ENCODE results near the gene ZNRF2.
"Not testable (repeated sequence)": the region's sequence is repeated elsewhere in the genome, so short reads cannot be mapped to it uniquely, and the experiment has no call there.

The ZNRF2 gene

GRCh38 chr7:30287625-30288024, 3.2 kb downstream of the ZNRF2 start:
- in situ Hi-C loops (cut with HindIII; ENCODE audit: low sequenced_read_pairs): not testable (repeated sequence)

- in situ Hi-C loops (cut with HindIII; ENCODE audit: low sequenced_read_pairs): not testable (repeated sequence)
Measured at GRCh38 chr7:30289634-30290033, 5.2 kb downstream of the ZNRF2 start.

- in situ Hi-C loops (cut with HindIII; ENCODE audit: low sequenced_read_pairs): not testable (repeated sequence)
Measured at GRCh38 chr7:30290317-30290716, 5.9 kb downstream of the ZNRF2 start.

- in situ Hi-C loops (cut with HindIII; ENCODE audit: low sequenced_read_pairs): not testable (repeated sequence)
Measured at GRCh38 chr7:30292416-30293038, 8.1 kb downstream of the ZNRF2 start.

GRCh38 chr7:30296304-30296703, 11.9 kb downstream of the ZNRF2 start:
- in situ Hi-C loops (cut with HindIII; ENCODE audit: low sequenced_read_pairs): not testable (repeated sequence)

- in situ Hi-C loops (cut with HindIII; ENCODE audit: low sequenced_read_pairs): not testable (repeated sequence)
Measured at GRCh38 chr7:30297499-30297898, 13.1 kb downstream of the ZNRF2 start.

GRCh38 chr7:30298409-30298808, 14.0 kb downstream of the ZNRF2 start:
- in situ Hi-C loops (cut with HindIII; ENCODE audit: low sequenced_read_pairs): not testable (repeated sequence)

GRCh38 chr7:30301751-30302150, 17.4 kb downstream of the ZNRF2 start:
- in situ Hi-C loops (cut with HindIII; ENCODE audit: low sequenced_read_pairs): no loop called here

- in situ Hi-C loops (cut with HindIII; ENCODE audit: low sequenced_read_pairs): no loop called here
Measured at GRCh38 chr7:30302656-30303311, 18.4 kb downstream of the ZNRF2 start.

GRCh38 chr7:30303312-30304039, 19.1 kb downstream of the ZNRF2 start:
- in situ Hi-C loops (cut with HindIII; ENCODE audit: low sequenced_read_pairs): no loop called here

GRCh38 chr7:30304177-30304884, 19.9 kb downstream of the ZNRF2 start:
- in situ Hi-C loops (cut with HindIII; ENCODE audit: low sequenced_read_pairs): no loop called here

GRCh38 chr7:30306976-30307375, 22.6 kb downstream of the ZNRF2 start:
- in situ Hi-C loops (cut with HindIII; ENCODE audit: low sequenced_read_pairs): loop anchor here (5.0 kb wide), 1 partner anchor 85 kb away; no protein-coding TSS in a partner anchor

GRCh38 chr7:30308389-30308788, 24.0 kb downstream of the ZNRF2 start:
- in situ Hi-C loops (cut with HindIII; ENCODE audit: low sequenced_read_pairs): loop anchor here (5.0 kb wide), 1 partner anchor 86 kb away; no protein-coding TSS in a partner anchor

- in situ Hi-C loops (cut with HindIII; ENCODE audit: low sequenced_read_pairs): loop anchor here (5.0 kb wide), 1 partner anchor 87 kb away; no protein-coding TSS in a partner anchor
Measured at GRCh38 chr7:30309302-30309701, 24.9 kb downstream of the ZNRF2 start.

- in situ Hi-C loops (cut with HindIII; ENCODE audit: low sequenced_read_pairs): loop anchor here (5.0 kb wide), 1 partner anchor 88 kb away; no protein-coding TSS in a partner anchor
Measured at GRCh38 chr7:30309842-30310435, 25.5 kb downstream of the ZNRF2 start.

GRCh38 chr7:30310674-30311362, 26.4 kb downstream of the ZNRF2 start:
- in situ Hi-C loops (cut with HindIII; ENCODE audit: low sequenced_read_pairs): no loop called here

GRCh38 chr7:30312178-30312577, 27.8 kb downstream of the ZNRF2 start:
- in situ Hi-C loops (cut with HindIII; ENCODE audit: low sequenced_read_pairs): no loop called here

- in situ Hi-C loops (cut with HindIII; ENCODE audit: low sequenced_read_pairs): no loop called here
Measured at GRCh38 chr7:30313348-30313747, 29.0 kb downstream of the ZNRF2 start.

GRCh38 chr7:30313793-30314192, 29.4 kb downstream of the ZNRF2 start:
- in situ Hi-C loops (cut with HindIII; ENCODE audit: low sequenced_read_pairs): no loop called here

- in situ Hi-C loops (cut with HindIII; ENCODE audit: low sequenced_read_pairs): no loop called here
Measured at GRCh38 chr7:30315589-30315988, 31.2 kb downstream of the ZNRF2 start.

Data from endothelial cell of hepatic sinusoid (primary cell).